K562 (cell line): Measurements from ENCODE around the gene E2F2. TPM values are rescaled to one million over a fixed set of nuclear protein-coding genes. Genes with fewer than 3 reads are reported as not detected.

Experiments
- CCNT2 ChIP-seq: IDR thresholded peaks from 2 replicates; pipeline ENCODE4 v1.6.1; 2011; ENCODE audit warnings: borderline replicate concordance, low read depth, mild to moderate bottlenecking, moderate library complexity, mixed read lengths, low read length; ENCODE audit not compliant: insufficient read length; ENCODE audit errors: extremely low read depth
- ELF4 ChIP-seq: fragments of 450-650 bp; formaldehyde crosslinking; IDR thresholded peaks from 2 replicates; pipeline ENCODE4 v1.4.0; 2022; ENCODE audit warnings: missing genetic modification characterization
- LEF1 ChIP-seq: fragments of 450-650 bp; IDR thresholded peaks from 2 replicates; pipeline ENCODE4 v1.6.1; 2016; ENCODE audit warnings: mild to moderate bottlenecking
- NELFE ChIP-seq: IDR thresholded peaks from 2 replicates; pipeline ENCODE4 v1.6.1; 2011; ENCODE audit warnings: mild to moderate bottlenecking; ENCODE audit not compliant: insufficient read depth, insufficient read length
- ZNF717 ChIP-seq: fragments of 250-450 bp; sonication (Bioruptor Pico); IDR thresholded peaks from 2 replicates; pipeline ENCODE4 v1.5.0; 2021
- polyA plus RNA-seq, 8 experiments: library from polyadenylated mRNA; depleted of rRNA in 4 of 8; stranded (reverse) in 5 of 8; unstranded in 3 of 8; fragments of >200 nt; fragmentation: Nextera tagmentation in 2 of 8; fragmentation: Illumina TruSeq in 1 of 8; extraction: Ambion mirVana in 2 of 8; extraction: Trizol in 1 of 8; gene quantifications; 2 replicates each; pipeline versions ENCODE4 v1.2.1 to v1.2.3, GENCODE V29; 2011 to 2014; ENCODE audit warnings: inconsistent platforms in 1 of 8, missing spikeins in 1 of 8
- total RNA-seq, 7 experiments: library from RNA; depleted of rRNA in 6 of 7; stranded (reverse); fragments of >200 nt in 6 of 7; fragmentation: Illumina TruSeq in 2 of 7; extraction: Trizol in 2 of 7; gene quantifications; 2 replicates each; pipeline versions ENCODE4 v1.2.1 to v1.2.3, GENCODE V29; 2011 to 2021; ENCODE audit warnings: low replicate concordance in 1 of 7
- TF ChIP-seq, protein P1 (sequence below): fragments of 200-600 bp; sonication (generic); IDR thresholded peaks from one replicate; pipeline ENCODE4 v1.6.1; 2012; ENCODE audit warnings: mild to moderate bottlenecking, low read depth, low read length, inconsistent platforms
- TF ChIP-seq, protein P2 (sequence below): sonication (generic); formaldehyde crosslinking; IDR thresholded peaks from 2 replicates; pipeline ENCODE4 v1.8.1; 2022; ENCODE audit warnings: missing genetic modification reagents
- TF ChIP-seq, protein P3 (sequence below): fragments of 250-450 bp; sonication (Bioruptor Pico); IDR thresholded peaks from 2 replicates; pipeline ENCODE4 v1.4.0; 2020
- TF ChIP-seq, protein P4 (sequence below): fragments of 250-450 bp; sonication (Bioruptor Pico); IDR thresholded peaks from 2 replicates; pipeline ENCODE4 v1.4.0; 2020; ENCODE audit warnings: borderline replicate concordance

E2F2 gene
- total and polyA plus RNA-seq, 9 of the 15 experiments (the other 6 are each of a cell fraction or from before 2014, with no cell fraction given) = 3.1 to 25.3 (median 11.4) TPM

DNA sequence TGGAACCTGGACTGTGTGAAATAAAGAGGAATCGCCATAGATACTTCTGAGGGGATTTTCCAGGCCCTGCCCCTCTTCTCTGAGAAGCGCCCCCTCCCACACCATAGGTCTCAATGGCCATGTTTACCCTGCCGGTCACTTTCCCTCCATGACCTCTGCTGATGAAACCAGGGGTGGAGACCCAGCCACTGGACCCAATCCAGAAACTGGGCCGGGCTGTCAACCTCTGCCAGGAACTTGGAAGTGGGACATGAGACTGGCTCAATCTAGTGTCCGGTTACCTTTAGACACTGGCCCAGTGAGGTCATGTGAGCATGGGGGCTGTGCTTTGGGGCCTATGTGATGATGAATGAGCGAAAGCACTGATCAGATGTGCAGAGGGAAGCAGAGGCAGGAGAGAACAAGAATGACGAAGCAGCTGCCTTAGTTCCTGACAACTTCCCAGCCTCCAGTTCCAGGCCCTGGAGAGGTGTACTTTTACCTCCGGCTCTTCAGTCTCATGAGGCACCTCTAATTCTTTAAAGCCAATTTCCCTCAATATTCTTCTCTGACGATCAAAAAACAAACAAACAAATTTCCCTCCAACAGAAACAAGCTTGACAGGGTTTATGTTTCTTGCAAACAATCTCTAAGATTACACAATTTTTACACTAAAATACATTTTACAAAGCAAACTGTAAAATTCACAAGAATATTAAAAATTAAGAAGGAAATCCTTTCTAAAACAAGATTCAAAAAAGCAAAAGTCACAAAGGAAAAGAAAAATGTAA, 52.0 kb downstream of the E2F2 start (continued):
- TF ChIP-seq, protein P1, sequence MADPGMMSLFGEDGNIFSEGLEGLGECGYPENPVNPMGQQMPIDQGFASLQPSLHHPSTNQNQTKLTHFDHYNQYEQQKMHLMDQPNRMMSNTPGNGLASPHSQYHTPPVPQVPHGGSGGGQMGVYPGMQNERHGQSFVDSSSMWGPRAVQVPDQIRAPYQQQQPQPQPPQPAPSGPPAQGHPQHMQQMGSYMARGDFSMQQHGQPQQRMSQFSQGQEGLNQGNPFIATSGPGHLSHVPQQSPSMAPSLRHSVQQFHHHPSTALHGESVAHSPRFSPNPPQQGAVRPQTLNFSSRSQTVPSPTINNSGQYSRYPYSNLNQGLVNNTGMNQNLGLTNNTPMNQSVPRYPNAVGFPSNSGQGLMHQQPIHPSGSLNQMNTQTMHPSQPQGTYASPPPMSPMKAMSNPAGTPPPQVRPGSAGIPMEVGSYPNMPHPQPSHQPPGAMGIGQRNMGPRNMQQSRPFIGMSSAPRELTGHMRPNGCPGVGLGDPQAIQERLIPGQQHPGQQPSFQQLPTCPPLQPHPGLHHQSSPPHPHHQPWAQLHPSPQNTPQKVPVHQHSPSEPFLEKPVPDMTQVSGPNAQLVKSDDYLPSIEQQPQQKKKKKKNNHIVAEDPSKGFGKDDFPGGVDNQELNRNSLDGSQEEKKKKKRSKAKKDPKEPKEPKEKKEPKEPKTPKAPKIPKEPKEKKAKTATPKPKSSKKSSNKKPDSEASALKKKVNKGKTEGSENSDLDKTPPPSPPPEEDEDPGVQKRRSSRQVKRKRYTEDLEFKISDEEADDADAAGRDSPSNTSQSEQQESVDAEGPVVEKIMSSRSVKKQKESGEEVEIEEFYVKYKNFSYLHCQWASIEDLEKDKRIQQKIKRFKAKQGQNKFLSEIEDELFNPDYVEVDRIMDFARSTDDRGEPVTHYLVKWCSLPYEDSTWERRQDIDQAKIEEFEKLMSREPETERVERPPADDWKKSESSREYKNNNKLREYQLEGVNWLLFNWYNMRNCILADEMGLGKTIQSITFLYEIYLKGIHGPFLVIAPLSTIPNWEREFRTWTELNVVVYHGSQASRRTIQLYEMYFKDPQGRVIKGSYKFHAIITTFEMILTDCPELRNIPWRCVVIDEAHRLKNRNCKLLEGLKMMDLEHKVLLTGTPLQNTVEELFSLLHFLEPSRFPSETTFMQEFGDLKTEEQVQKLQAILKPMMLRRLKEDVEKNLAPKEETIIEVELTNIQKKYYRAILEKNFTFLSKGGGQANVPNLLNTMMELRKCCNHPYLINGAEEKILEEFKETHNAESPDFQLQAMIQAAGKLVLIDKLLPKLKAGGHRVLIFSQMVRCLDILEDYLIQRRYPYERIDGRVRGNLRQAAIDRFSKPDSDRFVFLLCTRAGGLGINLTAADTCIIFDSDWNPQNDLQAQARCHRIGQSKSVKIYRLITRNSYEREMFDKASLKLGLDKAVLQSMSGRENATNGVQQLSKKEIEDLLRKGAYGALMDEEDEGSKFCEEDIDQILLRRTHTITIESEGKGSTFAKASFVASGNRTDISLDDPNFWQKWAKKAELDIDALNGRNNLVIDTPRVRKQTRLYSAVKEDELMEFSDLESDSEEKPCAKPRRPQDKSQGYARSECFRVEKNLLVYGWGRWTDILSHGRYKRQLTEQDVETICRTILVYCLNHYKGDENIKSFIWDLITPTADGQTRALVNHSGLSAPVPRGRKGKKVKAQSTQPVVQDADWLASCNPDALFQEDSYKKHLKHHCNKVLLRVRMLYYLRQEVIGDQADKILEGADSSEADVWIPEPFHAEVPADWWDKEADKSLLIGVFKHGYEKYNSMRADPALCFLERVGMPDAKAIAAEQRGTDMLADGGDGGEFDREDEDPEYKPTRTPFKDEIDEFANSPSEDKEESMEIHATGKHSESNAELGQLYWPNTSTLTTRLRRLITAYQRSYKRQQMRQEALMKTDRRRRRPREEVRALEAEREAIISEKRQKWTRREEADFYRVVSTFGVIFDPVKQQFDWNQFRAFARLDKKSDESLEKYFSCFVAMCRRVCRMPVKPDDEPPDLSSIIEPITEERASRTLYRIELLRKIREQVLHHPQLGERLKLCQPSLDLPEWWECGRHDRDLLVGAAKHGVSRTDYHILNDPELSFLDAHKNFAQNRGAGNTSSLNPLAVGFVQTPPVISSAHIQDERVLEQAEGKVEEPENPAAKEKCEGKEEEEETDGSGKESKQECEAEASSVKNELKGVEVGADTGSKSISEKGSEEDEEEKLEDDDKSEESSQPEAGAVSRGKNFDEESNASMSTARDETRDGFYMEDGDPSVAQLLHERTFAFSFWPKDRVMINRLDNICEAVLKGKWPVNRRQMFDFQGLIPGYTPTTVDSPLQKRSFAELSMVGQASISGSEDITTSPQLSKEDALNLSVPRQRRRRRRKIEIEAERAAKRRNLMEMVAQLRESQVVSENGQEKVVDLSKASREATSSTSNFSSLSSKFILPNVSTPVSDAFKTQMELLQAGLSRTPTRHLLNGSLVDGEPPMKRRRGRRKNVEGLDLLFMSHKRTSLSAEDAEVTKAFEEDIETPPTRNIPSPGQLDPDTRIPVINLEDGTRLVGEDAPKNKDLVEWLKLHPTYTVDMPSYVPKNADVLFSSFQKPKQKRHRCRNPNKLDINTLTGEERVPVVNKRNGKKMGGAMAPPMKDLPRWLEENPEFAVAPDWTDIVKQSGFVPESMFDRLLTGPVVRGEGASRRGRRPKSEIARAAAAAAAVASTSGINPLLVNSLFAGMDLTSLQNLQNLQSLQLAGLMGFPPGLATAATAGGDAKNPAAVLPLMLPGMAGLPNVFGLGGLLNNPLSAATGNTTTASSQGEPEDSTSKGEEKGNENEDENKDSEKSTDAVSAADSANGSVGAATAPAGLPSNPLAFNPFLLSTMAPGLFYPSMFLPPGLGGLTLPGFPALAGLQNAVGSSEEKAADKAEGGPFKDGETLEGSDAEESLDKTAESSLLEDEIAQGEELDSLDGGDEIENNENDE = no peak
- TF ChIP-seq, protein P2, sequence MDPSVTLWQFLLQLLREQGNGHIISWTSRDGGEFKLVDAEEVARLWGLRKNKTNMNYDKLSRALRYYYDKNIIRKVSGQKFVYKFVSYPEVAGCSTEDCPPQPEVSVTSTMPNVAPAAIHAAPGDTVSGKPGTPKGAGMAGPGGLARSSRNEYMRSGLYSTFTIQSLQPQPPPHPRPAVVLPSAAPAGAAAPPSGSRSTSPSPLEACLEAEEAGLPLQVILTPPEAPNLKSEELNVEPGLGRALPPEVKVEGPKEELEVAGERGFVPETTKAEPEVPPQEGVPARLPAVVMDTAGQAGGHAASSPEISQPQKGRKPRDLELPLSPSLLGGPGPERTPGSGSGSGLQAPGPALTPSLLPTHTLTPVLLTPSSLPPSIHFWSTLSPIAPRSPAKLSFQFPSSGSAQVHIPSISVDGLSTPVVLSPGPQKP (CRISPR knock-in tag) = no peak
- TF ChIP-seq, protein P3, sequence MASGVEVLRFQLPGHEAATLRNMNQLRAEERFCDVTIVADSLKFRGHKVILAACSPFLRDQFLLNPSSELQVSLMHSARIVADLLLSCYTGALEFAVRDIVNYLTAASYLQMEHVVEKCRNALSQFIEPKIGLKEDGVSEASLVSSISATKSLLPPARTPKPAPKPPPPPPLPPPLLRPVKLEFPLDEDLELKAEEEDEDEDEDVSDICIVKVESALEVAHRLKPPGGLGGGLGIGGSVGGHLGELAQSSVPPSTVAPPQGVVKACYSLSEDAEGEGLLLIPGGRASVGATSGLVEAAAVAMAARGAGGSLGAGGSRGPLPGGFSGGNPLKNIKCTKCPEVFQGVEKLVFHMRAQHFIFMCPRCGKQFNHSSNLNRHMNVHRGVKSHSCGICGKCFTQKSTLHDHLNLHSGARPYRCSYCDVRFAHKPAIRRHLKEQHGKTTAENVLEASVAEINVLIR (CRISPR knock-in tag) = no peak
- TF ChIP-seq CCNT2 (no peak), ZNF717 (CRISPR knock-in tag) (no peak), ELF4 (CRISPR knock-in tag) (no peak; the same call in 1 of the 2 replicates), LEF1 (peak; percentile 86; the same call in 1 of the 2 replicates), NELFE (no peak)
- TF ChIP-seq, protein P4, sequence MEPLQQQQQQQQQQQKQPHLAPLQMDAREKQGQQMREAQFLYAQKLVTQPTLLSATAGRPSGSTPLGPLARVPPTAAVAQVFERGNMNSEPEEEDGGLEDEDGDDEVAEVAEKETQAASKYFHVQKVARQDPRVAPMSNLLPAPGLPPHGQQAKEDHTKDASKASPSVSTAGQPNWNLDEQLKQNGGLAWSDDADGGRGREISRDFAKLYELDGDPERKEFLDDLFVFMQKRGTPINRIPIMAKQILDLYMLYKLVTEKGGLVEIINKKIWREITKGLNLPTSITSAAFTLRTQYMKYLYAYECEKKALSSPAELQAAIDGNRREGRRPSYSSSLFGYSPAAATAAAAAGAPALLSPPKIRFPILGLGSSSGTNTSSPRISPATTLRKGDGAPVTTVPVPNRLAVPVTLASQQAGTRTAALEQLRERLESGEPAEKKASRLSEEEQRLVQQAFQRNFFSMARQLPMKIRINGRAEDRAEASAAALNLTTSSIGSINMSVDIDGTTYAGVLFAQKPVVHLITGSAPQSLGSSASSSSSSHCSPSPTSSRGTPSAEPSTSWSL (CRISPR knock-in tag) = no peak
